Ectodermal cell (in vitro differentiated cells): ENCODE data around the gene AMN1.
"Not testable (repeated sequence)": the region's sequence is repeated elsewhere in the genome, so short reads cannot be mapped to it uniquely, and the experiment has no call there.

ENCODE experiments used
- H3K27ac ChIP-seq: 2 replicates; pipeline ENCODE4 v1.7.0; 2013; ENCODE audit warnings: mild to moderate bottlenecking, low read depth, low read length; ENCODE audit not compliant: insufficient read depth, poor library complexity, severe bottlenecking
- H3K27me3 ChIP-seq: 2 replicates; pipeline ENCODE4 v1.7.0; 2013; ENCODE audit warnings: mild to moderate bottlenecking, low read length; ENCODE audit not compliant: insufficient read depth, control insufficient read depth, poor library complexity, severe bottlenecking
- H3K36me3 ChIP-seq: one replicate; pipeline ENCODE4 v1.7.0; 2013; ENCODE audit warnings: low read length; ENCODE audit not compliant: control insufficient read depth, insufficient read depth
- H3K4me1 ChIP-seq: one replicate; pipeline ENCODE4 v1.7.0; 2013; ENCODE audit warnings: low read length; ENCODE audit not compliant: control insufficient read depth, insufficient read depth
- H3K4me3 ChIP-seq: 2 replicates; pipeline ENCODE4 v1.7.0; 2013; ENCODE audit warnings: low read depth, low read length, control low read depth; ENCODE audit not compliant: insufficient read depth
- H3K9me3 ChIP-seq: 2 replicates; pipeline ENCODE4 v1.7.0; 2013; ENCODE audit warnings: mild to moderate bottlenecking, low read length, moderate library complexity; ENCODE audit not compliant: control insufficient read depth
- WGBS, 2 experiments: methylation state at CpG; one replicate each; pipeline ENCODE4 v1.1.7; 2013; ENCODE audit warnings: missing lambda C conversion rate in 2 of 2; 5-methylcytosine and 5-hydroxymethylcytosine counted together

Gene AMN1

GRCh38 chr12:31716998-31717397, 11.8 kb downstream of the AMN1 start:
- H3K4me3 ChIP-seq, H3K36me3 ChIP-seq, H3K27ac ChIP-seq, H3K27me3 ChIP-seq, H3K4me1 ChIP-seq, H3K9me3 ChIP-seq: not testable (repeated sequence)
- 87 to 98% methylated on average over 3 to 4 of the region's 4 CpGs for WGBS, 2 experiments

DNA sequence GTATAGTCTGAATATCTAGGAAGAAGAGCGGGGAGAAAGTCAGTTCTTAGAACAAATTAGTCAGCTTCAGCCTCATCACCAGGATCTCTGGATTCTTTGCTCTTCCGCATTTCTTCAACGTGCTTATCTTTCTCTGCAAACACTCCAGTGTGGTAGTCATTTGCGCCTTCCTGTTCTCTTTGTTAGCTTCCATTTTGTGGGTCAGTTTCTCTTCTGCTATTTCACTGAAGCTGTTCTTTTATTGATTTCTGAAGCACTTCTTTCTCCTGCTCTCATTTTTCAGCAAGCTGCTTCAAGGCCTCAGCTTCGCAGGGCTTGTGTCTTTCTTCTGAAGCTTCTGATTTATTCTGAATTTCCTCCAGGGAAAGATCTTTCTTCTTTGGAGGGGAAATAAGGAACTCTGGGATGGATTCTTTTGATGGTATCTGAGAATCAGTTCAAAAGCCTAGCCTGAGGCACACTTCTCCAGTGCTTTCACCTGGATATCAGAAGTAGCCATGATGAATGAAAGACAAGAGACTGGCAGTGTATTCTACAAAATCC, 13.5 kb downstream of the AMN1 start:
- Histone ChIP-seq H3K27ac (no peak overlapping the region), H3K4me1 (no peaks in the 10 kb centered on the region), H3K27me3 (no peaks in the 10 kb centered on the region), H3K4me3 (no peak overlapping the region), H3K9me3 (no peaks in the 10 kb centered on the region), H3K36me3 (no peaks in the 10 kb centered on the region)
- 79% methylated on average over 5 of the region's 5 CpGs for WGBS, 2 experiments

- H3K27ac ChIP-seq, result no peak overlapping the region
- no peaks in the 10 kb centered on the region for H3K9me3 ChIP-seq
- no peak overlapping the region for H3K4me3 ChIP-seq
- no peaks in the 10 kb centered on the region for H3K27me3 ChIP-seq
- no peaks in the 10 kb centered on the region for H3K4me1 ChIP-seq
- WGBS, 2 experiments, result 93 to 95% methylated on average over 2 to 3 of the region's 3 CpGs
- no peaks in the 10 kb centered on the region for H3K36me3 ChIP-seq
These were observed 14.2 kb downstream of the AMN1 start for GRCh38 chr12:31714406-31715271.

DNA sequence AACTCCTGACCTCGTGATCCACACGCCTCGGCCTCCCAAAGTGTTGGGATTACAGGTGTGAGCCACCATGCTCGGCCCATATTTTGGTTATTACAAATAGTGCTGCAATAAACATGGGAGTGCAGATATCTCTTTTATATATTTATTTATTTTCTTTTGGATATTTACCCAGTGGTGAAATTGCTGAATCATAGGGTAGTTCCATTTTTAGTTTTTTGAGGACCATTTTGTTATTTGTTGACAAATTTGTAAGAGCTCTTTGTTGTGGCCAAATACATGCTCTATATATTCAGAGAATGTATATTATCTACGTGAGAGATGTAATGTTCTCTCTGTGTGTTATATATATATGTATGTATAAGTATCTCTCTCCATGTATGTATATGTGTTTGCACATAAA, 15.9 kb downstream of the AMN1 start:
- H3K4me1 ChIP-seq, result no peaks in the 10 kb centered on the region
- 90 to 95% methylated on average over 4 of the region's 5 CpGs for WGBS, 2 experiments
- H3K27me3 ChIP-seq, result no peaks in the 10 kb centered on the region
- H3K36me3 ChIP-seq, result no peaks in the 10 kb centered on the region
- no peaks in the 10 kb centered on the region for H3K9me3 ChIP-seq
- no peak overlapping the region for H3K4me3 ChIP-seq
- H3K27ac ChIP-seq, result no peak overlapping the region

GRCh38 chr12:31710021-31710818, 18.6 kb downstream of the AMN1 start:
- Histone ChIP-seq H3K4me3 (no peak overlapping the region), H3K36me3 (no peaks in the 10 kb centered on the region), H3K27me3 (no peaks in the 10 kb centered on the region), H3K9me3 (no peaks in the 10 kb centered on the region), H3K4me1 (no peaks in the 10 kb centered on the region), H3K27ac (no peak overlapping the region)
- 92% methylated on average over 3 of the region's 3 CpGs for WGBS, 2 experiments

DNA sequence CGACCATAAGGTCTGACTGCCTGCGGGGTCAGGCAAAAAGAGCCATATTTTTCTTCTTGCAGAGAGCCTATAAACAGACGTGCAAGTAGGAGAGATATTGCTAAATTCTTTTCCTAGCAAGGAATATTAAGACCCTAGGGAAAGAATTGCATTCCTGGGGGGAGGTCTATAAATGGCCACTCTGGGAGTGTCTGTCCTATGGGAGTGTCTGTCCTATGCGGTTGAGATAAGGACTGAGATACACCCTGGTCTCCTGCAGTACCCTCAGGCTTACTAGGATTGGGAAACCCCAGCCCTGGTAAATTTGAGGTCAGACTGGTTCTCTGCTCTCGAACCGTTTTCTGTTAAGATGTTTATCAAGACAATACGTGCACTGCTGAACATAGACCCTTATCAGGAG, 20.7 kb downstream of the AMN1 start:
- 94 to 97% methylated on average over 7 of the region's 7 CpGs for WGBS, 2 experiments
- not testable (repeated sequence) for H3K4me3 ChIP-seq, H3K4me1 ChIP-seq, H3K27ac ChIP-seq, H3K9me3 ChIP-seq, H3K36me3 ChIP-seq, H3K27me3 ChIP-seq

DNA sequence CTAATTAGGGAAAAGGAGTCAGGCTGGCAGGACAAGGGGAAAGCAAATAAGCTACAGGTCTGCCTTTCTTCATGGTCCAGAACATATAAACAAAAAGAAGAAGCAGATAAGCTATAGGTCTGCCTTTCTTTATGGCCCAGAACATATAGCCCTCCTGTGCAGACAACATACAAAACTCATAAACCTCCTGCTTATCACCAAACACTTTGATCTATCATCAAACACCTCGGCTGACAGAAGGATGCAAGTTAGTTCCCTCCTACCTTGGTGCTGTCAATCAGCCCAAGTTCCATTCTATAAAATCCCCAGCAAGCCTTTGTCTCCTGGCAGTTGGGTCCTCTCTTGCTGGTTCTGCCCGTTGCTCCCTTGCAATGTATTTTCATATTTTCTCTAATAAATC, 23.2 kb downstream of the AMN1 start:
- Histone ChIP-seq H3K36me3 (no peaks in the 10 kb centered on the region), H3K27ac (no peak overlapping the region), H3K4me1 (no peaks in the 10 kb centered on the region), H3K27me3 (no peaks in the 10 kb centered on the region), H3K4me3 (no peak overlapping the region), H3K9me3 (no peaks in the 10 kb centered on the region)
- 73 to 83% methylated on average over 2 of the region's 2 CpGs for WGBS, 2 experiments

- Histone ChIP-seq H3K9me3 (no peaks in the 10 kb centered on the region), H3K27me3 (no peaks in the 10 kb centered on the region), H3K4me1 (no peaks in the 10 kb centered on the region), H3K4me3 (no peak overlapping the region), H3K36me3 (no peaks in the 10 kb centered on the region), H3K27ac (no peak overlapping the region)
These were observed 26.8 kb downstream of the AMN1 start for GRCh38 chr12:31702047-31702446.

DNA sequence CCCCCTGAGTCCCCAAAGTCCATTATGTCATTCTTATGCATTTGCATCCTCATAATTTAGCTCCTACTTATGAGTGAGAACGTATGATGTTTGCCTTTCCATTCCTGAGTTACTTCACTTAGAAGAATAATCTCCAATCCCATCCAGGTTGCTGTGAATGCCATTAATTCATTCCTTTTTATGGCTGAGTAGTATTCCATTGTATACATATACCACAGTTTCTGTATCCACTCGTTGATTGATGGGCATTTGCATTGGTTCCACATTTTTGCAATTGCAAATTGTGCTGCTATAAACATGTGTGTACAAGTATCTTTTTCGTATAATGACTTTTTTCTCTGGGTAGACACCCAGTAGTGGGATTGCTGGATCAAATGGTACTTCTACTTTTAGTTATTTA, 38.9 kb downstream of the AMN1 start:
- not testable (repeated sequence) for H3K4me1 ChIP-seq, H3K9me3 ChIP-seq, H3K4me3 ChIP-seq, H3K36me3 ChIP-seq, H3K27ac ChIP-seq, H3K27me3 ChIP-seq
- 95 to 97% methylated on average over 3 of the region's 3 CpGs for WGBS, 2 experiments

GRCh38 chr12:31687101-31687527, 41.7 kb downstream of the AMN1 start:
- Histone ChIP-seq H3K27me3 (no peaks in the 10 kb centered on the region), H3K27ac (no peak overlapping the region), H3K4me1 (no peaks in the 10 kb centered on the region), H3K36me3 (peaks cover 3% of the 10 kb centered on the region), H3K9me3 (no peaks in the 10 kb centered on the region), H3K4me3 (no peak overlapping the region)
- 83 to 97% methylated on average over 3 of the region's 3 CpGs for WGBS, 2 experiments
